B cell (primary cell): ENCODE measurements around the gene HADH. TPM values are rescaled to one million over a fixed set of nuclear protein-coding genes. Genes with fewer than 3 reads are reported as not detected.

Source experiments
- ATAC-seq: fragments of 200-7000 bp; cut with Tn5 transposase; one replicate; pipeline ENCODE4 v1.10.0; 2021; ENCODE audit warnings: low read depth, mild to moderate bottlenecking, moderate number of reproducible peaks, moderate library complexity
- CTCF ChIA-PET: fragments of 350-600 bp; sonication (Branson Sonifier 250); formaldehyde crosslinking; loops from one replicate; lab custom pipeline; 2021; ENCODE audit warnings: antibody characterized with exemption, inconsistent platforms; lab: Charles Lee
- POLR2A ChIA-PET: fragments of 350-600 bp; sonication (Branson Sonifier 250); formaldehyde crosslinking; loops from one replicate; lab custom pipeline; 2021; ENCODE audit warnings: antibody characterized with exemption; lab: Charles Lee
- DNase-seq: peaks from one replicate; pipeline ENCODE4 v3.0.0; 2013
- H2AFZ ChIP-seq: 2 replicates; pipeline ENCODE4 v1.6.1; 2012; ENCODE audit warnings: mild to moderate bottlenecking, low read depth, low read length; ENCODE audit not compliant: insufficient read depth, poor library complexity, severe bottlenecking
- H3K27ac ChIP-seq, 2 donors: 1 replicate in 1 of 2; 2 replicates in 1 of 2; pipeline ENCODE4 v1.5.1; 2012 to 2013; ENCODE audit warnings: low read length in 2 of 2, mild to moderate bottlenecking in 2 of 2, moderate library complexity in 1 of 2
- H3K27me3 ChIP-seq, 4 experiments: fragments of 200-600 bp in 1 of 4; sonication (generic) in 1 of 4; replicated peaks in 1 of 4; 1 replicate in 2 of 4; 2 replicates in 2 of 4; pipeline versions ENCODE4 v1.6.1 to v1.7.0; 2013 to 2016; ENCODE audit warnings: low read length in 3 of 4, mild to moderate bottlenecking in 2 of 4, mixed read lengths in 1 of 4, moderate library complexity in 1 of 4; ENCODE audit not compliant: insufficient read depth in 4 of 4, control insufficient read depth in 3 of 4; ENCODE audit errors: control extremely low read depth in 1 of 4
- H3K36me3 ChIP-seq, 2 experiments: replicated peaks in 1 of 2; 1 replicate in 1 of 2; 2 replicates in 1 of 2; pipeline versions ENCODE4 v1.6.1 to v1.7.1; 2013; ENCODE audit warnings: low read length in 1 of 2; ENCODE audit not compliant: insufficient read depth in 2 of 2, control insufficient read depth in 1 of 2; ENCODE audit errors: control extremely low read depth in 1 of 2, extremely low read depth in 1 of 2
- H3K4me1 ChIP-seq, 2 donors: fragments of 200-600 bp in 1 of 2; sonication (generic) in 1 of 2; 1 replicate in 1 of 2; 2 replicates in 1 of 2; pipeline versions ENCODE4 v1.5.1 to v1.6.1; 2013 to 2017; ENCODE audit warnings: low read length in 2 of 2; ENCODE audit not compliant: control insufficient read depth in 2 of 2, insufficient read depth in 2 of 2
- H3K4me2 ChIP-seq: replicated peaks from 2 replicates; pipeline ENCODE3; 2012; ENCODE audit warnings: mild to moderate bottlenecking, low read depth, low read length; ENCODE audit not compliant: poor library complexity, severe bottlenecking
- H3K4me3 ChIP-seq, 5 experiments: fragments of 200-600 bp in 1 of 5; sonication (generic) in 1 of 5; 1 replicate in 3 of 5; 2 replicates in 2 of 5; pipeline versions ENCODE4 v1.5.1 to v1.7.0; 2011 to 2016; ENCODE audit warnings: low read length in 4 of 5, mild to moderate bottlenecking in 4 of 5, low read depth in 2 of 5, control low read depth in 1 of 5, moderate library complexity in 1 of 5; ENCODE audit not compliant: insufficient read depth in 1 of 5; ENCODE audit errors: control extremely low read depth in 1 of 5, extremely low read depth in 1 of 5
- H3K79me2 ChIP-seq: fragments of 200-600 bp; sonication (generic); one replicate; pipeline ENCODE4 v1.6.0; 2016; ENCODE audit warnings: low read length; ENCODE audit not compliant: control insufficient read depth, insufficient read depth
- H3K9ac ChIP-seq: fragments of 200-600 bp; sonication (generic); 2 replicates; pipeline ENCODE4 v1.6.1; 2017; ENCODE audit warnings: mild to moderate bottlenecking, low read length, moderate library complexity
- H3K9me3 ChIP-seq, 3 donors: one replicate each; pipeline versions ENCODE4 v1.6.1 to v1.7.1; 2013; ENCODE audit warnings: low read length in 2 of 3; ENCODE audit not compliant: control insufficient read depth in 2 of 3, insufficient read depth in 1 of 3; ENCODE audit errors: control extremely low read depth in 1 of 3
- H4K20me1 ChIP-seq: 2 replicates; pipeline ENCODE4 v1.6.0; 2012; ENCODE audit warnings: mild to moderate bottlenecking, low read length; ENCODE audit not compliant: insufficient read depth, control insufficient read depth, poor library complexity, severe bottlenecking
- H3K27ac Mint-ChIP-seq: one replicate; pipeline ENCODE4 v1.8.0; 2021; ENCODE audit warnings: mixed read lengths
- H3K27me3 Mint-ChIP-seq: one replicate; pipeline ENCODE4 v1.8.0; 2021; ENCODE audit warnings: mixed read lengths
- H3K4me1 Mint-ChIP-seq: one replicate; pipeline ENCODE4 v1.8.0; 2021; ENCODE audit warnings: mixed read lengths
- H3K4me3 Mint-ChIP-seq: one replicate; pipeline ENCODE4 v1.8.0; 2021; ENCODE audit warnings: mixed read lengths
- H3K9me3 Mint-ChIP-seq: one replicate; pipeline ENCODE4 v1.8.0; 2022; ENCODE audit warnings: mixed read lengths; ENCODE audit not compliant: insufficient read depth
- EZH2 ChIP-seq: IDR thresholded peaks from 2 replicates; pipeline ENCODE4 v1.6.1; 2012; ENCODE audit warnings: borderline replicate concordance, low read depth, mild to moderate bottlenecking, moderate library complexity, low read length; ENCODE audit not compliant: insufficient read depth, poor library complexity, severe bottlenecking
- WGBS: methylation state at CpG from one replicate; pipeline ENCODE4 v1.1.5; 2013; ENCODE audit warnings: missing lambda C conversion rate; ENCODE audit not compliant: insufficient coverage; 5-methylcytosine and 5-hydroxymethylcytosine counted together
- intact Hi-C: fragments of 100-400 bp; cut with micrococcal nuclease; formaldehyde crosslinking; loops from one replicate; pipeline ENCODE4 v1.10.0; 2022
- polyA plus RNA-seq: library from polyadenylated mRNA; depleted of rRNA; stranded (reverse); fragments of >200 nt; gene quantifications from 2 replicates; pipeline ENCODE4 v1.2.3, GENCODE V29; 2012
- total RNA-seq, 2 donors: library from RNA; stranded (reverse); fragments of 120-200 nt in 1 of 2; gene quantifications; 1 replicate in 1 of 2; 2 replicates in 1 of 2; pipeline versions ENCODE4 v1.2.3 to v1.2.4, GENCODE V29; 2013 to 2022
- TF ChIP-seq, protein P1 (sequence below): fragments of 200-600 bp; IDR thresholded peaks from one replicate; pipeline ENCODE4 v1.8.0; 2022; ENCODE audit warnings: antibody characterized with exemption, mild to moderate bottlenecking

Gene HADH
- total and polyA plus RNA-seq, 2 donors (not counting 1 experiment from before 2014, with no cell fraction given) = 21.9 to 26.1 TPM

- H3K4me1 ChIP-seq = no peaks in the 10 kb centered on the region
- H3K27me3 ChIP-seq = no peaks in the 10 kb centered on the region
- DNase-seq (no peak), ATAC-seq (no peak)
- Mint-ChIP-seq H3K27ac (no peak overlapping the region), H3K27me3 (peaks cover 7% of the 10 kb centered on the region), H3K9me3 (no peaks in the 10 kb centered on the region), H3K4me3 (no peak overlapping the region), H3K4me1 (no peaks in the 10 kb centered on the region)
- no peak overlapping the region for H3K4me3 ChIP-seq
- no peak overlapping the region for H3K4me2 ChIP-seq
- no peaks in the 10 kb centered on the region for H4K20me1 ChIP-seq
- H3K9me3 ChIP-seq = no peaks in the 10 kb centered on the region
- POLR2A ChIA-PET = no interaction called here
- no peak overlapping the region for H3K9ac ChIP-seq
- intact Hi-C loops = no loop called here
- CTCF ChIA-PET = no interaction called here
- no peaks in the 10 kb centered on the region for H3K79me2 ChIP-seq
- no peak overlapping the region for H3K27ac ChIP-seq
- H3K36me3 ChIP-seq = no peaks in the 10 kb centered on the region
- WGBS = no CpG with 5 or more reads among the region's 3 CpGs
- TF ChIP-seq, protein P1, sequence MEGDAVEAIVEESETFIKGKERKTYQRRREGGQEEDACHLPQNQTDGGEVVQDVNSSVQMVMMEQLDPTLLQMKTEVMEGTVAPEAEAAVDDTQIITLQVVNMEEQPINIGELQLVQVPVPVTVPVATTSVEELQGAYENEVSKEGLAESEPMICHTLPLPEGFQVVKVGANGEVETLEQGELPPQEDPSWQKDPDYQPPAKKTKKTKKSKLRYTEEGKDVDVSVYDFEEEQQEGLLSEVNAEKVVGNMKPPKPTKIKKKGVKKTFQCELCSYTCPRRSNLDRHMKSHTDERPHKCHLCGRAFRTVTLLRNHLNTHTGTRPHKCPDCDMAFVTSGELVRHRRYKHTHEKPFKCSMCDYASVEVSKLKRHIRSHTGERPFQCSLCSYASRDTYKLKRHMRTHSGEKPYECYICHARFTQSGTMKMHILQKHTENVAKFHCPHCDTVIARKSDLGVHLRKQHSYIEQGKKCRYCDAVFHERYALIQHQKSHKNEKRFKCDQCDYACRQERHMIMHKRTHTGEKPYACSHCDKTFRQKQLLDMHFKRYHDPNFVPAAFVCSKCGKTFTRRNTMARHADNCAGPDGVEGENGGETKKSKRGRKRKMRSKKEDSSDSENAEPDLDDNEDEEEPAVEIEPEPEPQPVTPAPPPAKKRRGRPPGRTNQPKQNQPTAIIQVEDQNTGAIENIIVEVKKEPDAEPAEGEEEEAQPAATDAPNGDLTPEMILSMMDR = no peak
- no peak for TF ChIP-seq EZH2
- no peak overlapping the region for H2AFZ ChIP-seq
Measured at GRCh38 chr4:108055787-108056186, 66.1 kb downstream of the HADH start.

- intact Hi-C loops = no loop called here
- 76% methylated on average over 6 of the region's 6 CpGs for WGBS
- no peaks in the 10 kb centered on the region for H4K20me1 ChIP-seq
- Mint-ChIP-seq H3K27ac (no peak overlapping the region), H3K4me3 (no peak overlapping the region), H3K27me3 (peaks cover 8% of the 10 kb centered on the region), H3K9me3 (no peaks in the 10 kb centered on the region), H3K4me1 (no peaks in the 10 kb centered on the region)
- H3K9ac ChIP-seq = no peak overlapping the region
- H3K27me3 ChIP-seq = no peaks in the 10 kb centered on the region
- no peak overlapping the region for H3K4me2 ChIP-seq
- no peaks in the 10 kb centered on the region for H3K4me1 ChIP-seq
- H3K36me3 ChIP-seq = no peaks in the 10 kb centered on the region
- H3K79me2 ChIP-seq = no peaks in the 10 kb centered on the region
- no peaks in the 10 kb centered on the region for H3K9me3 ChIP-seq
- no peak for TF ChIP-seq EZH2
- TF ChIP-seq, protein P1 = no peak
- ChIA-PET POLR2A (no interaction called here), CTCF (no interaction called here)
- DNase-seq = no peak
- no peak overlapping the region for H3K4me3 ChIP-seq
- no peak for ATAC-seq
- no peak overlapping the region for H3K27ac ChIP-seq
- H2AFZ ChIP-seq = no peak overlapping the region
Measured at GRCh38 chr4:108056418-108056817, 66.7 kb downstream of the HADH start.
